ENCODE data around the gene MRPS7. TPM values are rescaled to one million over a fixed set of nuclear protein-coding genes. Genes with fewer than 3 reads are reported as not detected.

Gene MRPS7
- total and polyA plus RNA-seq, 2 experiments from 2014 or later, result 47.5 to 102 TPM

DNA sequence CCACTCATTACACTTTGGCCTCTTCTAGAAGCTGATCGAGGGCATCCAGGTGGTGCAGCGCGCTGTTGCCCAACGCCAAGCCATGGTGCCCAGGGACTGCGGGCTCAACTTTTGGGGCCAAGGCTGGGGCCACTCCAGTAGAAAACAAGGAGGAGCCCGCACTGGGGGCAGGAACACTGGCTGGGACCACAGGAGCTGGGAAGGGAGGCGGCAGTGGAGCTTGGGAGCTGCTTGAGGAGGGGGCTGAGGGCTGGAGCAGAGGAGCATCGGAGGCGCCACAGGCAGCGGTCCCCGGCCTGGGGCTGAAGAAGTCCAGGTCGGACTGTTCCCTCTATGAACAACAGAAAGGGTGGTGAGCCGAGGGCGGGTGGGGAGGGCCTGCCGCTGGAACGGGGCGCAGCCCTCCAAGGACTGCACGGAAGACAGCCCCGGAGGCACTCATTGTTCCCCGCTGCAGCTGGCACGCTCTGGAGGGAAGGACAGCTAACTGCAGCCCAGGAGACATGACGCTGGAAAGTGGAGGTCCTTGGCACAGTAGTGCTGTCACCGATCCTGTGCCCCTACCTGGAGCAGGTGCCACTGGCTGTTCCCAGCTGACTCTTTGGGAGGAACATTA, 21.8 kb upstream of the MRPS7 start:
- TF ChIP-seq EZH2phosphoT487 (IDR thresholded peaks at IDR 0.05; ENCODE audit: low read depth, severe bottlenecking, unreplicated experiment) (no peak), EZH2 (IDR thresholded peaks at IDR 0.05; ENCODE audit: borderline replicate concordance) (no peak)
- TF ChIP-seq, protein P1, sequence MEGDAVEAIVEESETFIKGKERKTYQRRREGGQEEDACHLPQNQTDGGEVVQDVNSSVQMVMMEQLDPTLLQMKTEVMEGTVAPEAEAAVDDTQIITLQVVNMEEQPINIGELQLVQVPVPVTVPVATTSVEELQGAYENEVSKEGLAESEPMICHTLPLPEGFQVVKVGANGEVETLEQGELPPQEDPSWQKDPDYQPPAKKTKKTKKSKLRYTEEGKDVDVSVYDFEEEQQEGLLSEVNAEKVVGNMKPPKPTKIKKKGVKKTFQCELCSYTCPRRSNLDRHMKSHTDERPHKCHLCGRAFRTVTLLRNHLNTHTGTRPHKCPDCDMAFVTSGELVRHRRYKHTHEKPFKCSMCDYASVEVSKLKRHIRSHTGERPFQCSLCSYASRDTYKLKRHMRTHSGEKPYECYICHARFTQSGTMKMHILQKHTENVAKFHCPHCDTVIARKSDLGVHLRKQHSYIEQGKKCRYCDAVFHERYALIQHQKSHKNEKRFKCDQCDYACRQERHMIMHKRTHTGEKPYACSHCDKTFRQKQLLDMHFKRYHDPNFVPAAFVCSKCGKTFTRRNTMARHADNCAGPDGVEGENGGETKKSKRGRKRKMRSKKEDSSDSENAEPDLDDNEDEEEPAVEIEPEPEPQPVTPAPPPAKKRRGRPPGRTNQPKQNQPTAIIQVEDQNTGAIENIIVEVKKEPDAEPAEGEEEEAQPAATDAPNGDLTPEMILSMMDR (IDR thresholded peaks at IDR 0.05; ENCODE audit: poor library complexity), result no peak
- no peaks in the 10 kb centered on the region for H3K36me3 ChIP-seq (replicated peaks; ENCODE audit: insufficient read depth, low read depth)

DNA sequence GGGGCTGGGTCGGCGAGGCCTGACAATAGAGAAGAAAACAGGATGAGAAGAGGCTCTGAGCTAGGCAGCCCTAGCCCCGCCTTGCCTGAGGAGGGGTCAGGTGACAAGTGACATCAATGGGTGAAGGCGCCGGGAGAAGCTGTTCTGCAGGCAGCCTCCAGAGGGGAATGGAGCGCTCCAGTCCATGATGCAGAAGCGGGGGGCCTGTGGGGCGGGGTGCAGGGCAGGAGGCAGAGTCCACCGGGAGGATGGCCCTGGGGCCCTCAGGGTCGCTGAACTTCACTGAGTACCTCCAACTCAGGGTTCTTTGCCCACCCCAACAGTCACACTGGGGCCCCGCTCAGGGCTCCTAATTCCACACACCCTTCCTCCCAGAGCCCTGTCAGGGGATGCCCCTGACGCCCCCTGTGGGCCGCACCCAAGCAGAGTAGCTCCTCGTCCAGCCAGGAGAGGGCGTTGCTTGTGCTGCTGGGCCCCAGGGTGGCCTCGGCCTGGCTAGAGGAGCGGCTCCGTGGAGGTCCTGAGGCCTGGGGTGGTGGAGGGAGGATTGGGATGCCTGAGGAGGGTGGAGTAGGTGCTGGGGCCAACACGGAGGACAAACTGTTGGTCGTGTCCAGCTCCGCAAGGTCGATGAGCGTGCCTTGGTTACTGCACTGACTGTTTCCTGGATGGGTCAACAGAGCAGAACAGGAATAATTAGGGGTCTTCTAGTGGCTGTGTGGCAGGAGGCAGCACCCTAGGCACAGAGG, 21.1 kb upstream of the MRPS7 start:
- 82% methylated on average over 20 of the region's 23 CpGs for WGBS (ENCODE audit: low lambda C conversion rate, missing lambda C conversion rate)
- peak; percentile 50 for DNase-seq (ENCODE audit: low spot score)
- Histone ChIP-seq H3K9me2 (replicated peaks; ENCODE audit: insufficient read depth) (no peaks in the 10 kb centered on the region), H2AFZ (no peak overlapping the region), H3K79me2 (no peaks in the 10 kb centered on the region), H3K4me1 (ENCODE audit: insufficient read depth) (no peaks in the 10 kb centered on the region), H3K36me3 (replicated peaks; ENCODE audit: insufficient read depth, low read depth) (no peaks in the 10 kb centered on the region), H3K4me2 (no peak overlapping the region), H3K4me3 (no peak overlapping the region), H4K20me1 (ENCODE audit: insufficient read depth, poor library complexity, severe bottlenecking) (no peaks in the 10 kb centered on the region), H3K9me3 (ENCODE audit: low read depth) (no peaks in the 10 kb centered on the region), H3K27me3 (no peaks in the 10 kb centered on the region), H3K27ac (no peak overlapping the region)
- TF ChIP-seq EZH2 (IDR thresholded peaks at IDR 0.05; ENCODE audit: borderline replicate concordance) (no peak), EZH2phosphoT487 (IDR thresholded peaks at IDR 0.05; ENCODE audit: low read depth, severe bottlenecking, unreplicated experiment) (no peak)
- TF ChIP-seq, protein P1 (IDR thresholded peaks at IDR 0.05; ENCODE audit: poor library complexity), result peak; percentile 47

More for the DNA sequence above, 21.8 kb upstream of the MRPS7 start:
- H3K27ac ChIP-seq, result no peak overlapping the region
- no peaks in the 10 kb centered on the region for H3K4me1 ChIP-seq (ENCODE audit: insufficient read depth)
- H3K9me3 ChIP-seq (ENCODE audit: low read depth), result no peaks in the 10 kb centered on the region
- H3K79me2 ChIP-seq, result no peaks in the 10 kb centered on the region
- H3K27me3 ChIP-seq, result no peaks in the 10 kb centered on the region
- no peak overlapping the region for H3K4me2 ChIP-seq
- H4K20me1 ChIP-seq (ENCODE audit: insufficient read depth, poor library complexity, severe bottlenecking), result no peaks in the 10 kb centered on the region
- WGBS (ENCODE audit: low lambda C conversion rate, missing lambda C conversion rate), result 94% methylated on average over 22 of the region's 23 CpGs
- no peak overlapping the region for H2AFZ ChIP-seq
- no peak for DNase-seq (ENCODE audit: low spot score)
- H3K9me2 ChIP-seq (replicated peaks; ENCODE audit: insufficient read depth), result no peaks in the 10 kb centered on the region
- no peak overlapping the region for H3K4me3 ChIP-seq

DNA sequence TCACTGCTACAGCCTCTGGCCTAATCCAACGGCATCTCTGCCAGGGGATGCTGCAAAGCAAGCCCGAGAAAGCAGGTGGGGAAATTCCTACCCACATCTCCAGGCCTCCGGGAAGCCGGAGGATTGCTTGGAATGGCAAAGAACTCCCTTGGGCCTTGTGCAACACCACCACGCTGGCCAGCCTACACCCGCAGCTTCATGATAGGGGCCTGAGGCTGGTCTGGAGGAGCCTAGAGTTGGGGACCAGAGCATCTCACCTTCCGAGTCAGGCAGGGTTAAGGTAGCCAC, 20.6 kb upstream of the MRPS7 start:
- H3K27ac ChIP-seq, result no peak overlapping the region

More for the DNA sequence above, 20.6 kb upstream of the MRPS7 start:
- no peaks in the 10 kb centered on the region for H3K36me3 ChIP-seq (replicated peaks; ENCODE audit: insufficient read depth, low read depth)
- no peak for DNase-seq (ENCODE audit: low spot score)
- TF ChIP-seq EZH2phosphoT487 (IDR thresholded peaks at IDR 0.05; ENCODE audit: low read depth, severe bottlenecking, unreplicated experiment) (no peak), EZH2 (IDR thresholded peaks at IDR 0.05; ENCODE audit: borderline replicate concordance) (no peak)
- TF ChIP-seq, protein P1 (IDR thresholded peaks at IDR 0.05; ENCODE audit: poor library complexity), result no peak
- no peaks in the 10 kb centered on the region for H3K4me1 ChIP-seq (ENCODE audit: insufficient read depth)
- no peak overlapping the region for H3K4me3 ChIP-seq
- H2AFZ ChIP-seq, result no peak overlapping the region
- no peak overlapping the region for H3K4me2 ChIP-seq
- H3K9me3 ChIP-seq (ENCODE audit: low read depth), result no peaks in the 10 kb centered on the region
- 91% methylated on average over 7 of the region's 7 CpGs for WGBS (ENCODE audit: low lambda C conversion rate, missing lambda C conversion rate)
- H3K9me2 ChIP-seq (replicated peaks; ENCODE audit: insufficient read depth), result no peaks in the 10 kb centered on the region
- H4K20me1 ChIP-seq (ENCODE audit: insufficient read depth, poor library complexity, severe bottlenecking), result no peaks in the 10 kb centered on the region
- no peaks in the 10 kb centered on the region for H3K27me3 ChIP-seq
- H3K79me2 ChIP-seq, result no peaks in the 10 kb centered on the region

Measured in hepatocyte (in vitro differentiated cells).